IMR-90 (cell line): ENCODE measurements around the gene PINK1. TPM values are rescaled to one million over a fixed set of nuclear protein-coding genes. Genes with fewer than 3 reads are reported as not detected.

Source experiments
- ATAC-seq: fragments of 200-7000 bp; cut with Tn5 transposase; 2 replicates; pipeline ENCODE4 v1.9.1; 2020; ENCODE audit warnings: low read depth, mild to moderate bottlenecking, moderate library complexity
- BruUV-seq: library from RNA; stranded (reverse); fragments of 400-500 nt; replicated peaks from 2 replicates; lab custom pipeline; 2021; lab: Mats Ljungman, UMichigan
- CTCF ChIA-PET: fragments of 300-600 bp; formaldehyde crosslinking; extraction: SDS; loops from one replicate; lab custom pipeline; 2021; ENCODE audit warnings: antibody characterized with exemption; lab: Yijun Ruan, JAX
- POLR2A ChIA-PET: fragments of 300-600 bp; sonication (Branson Sonifier 250); formaldehyde crosslinking; loops from one replicate; lab custom pipeline; 2022; ENCODE audit warnings: antibody characterized with exemption; ENCODE audit not compliant: unreplicated experiment; lab: Charles Lee
- DNase-seq: peaks from one replicate; pipeline ENCODE4 v3.0.0; 2013
- H2AFZ ChIP-seq: replicated peaks from 2 replicates; pipeline ENCODE3; 2013; ENCODE audit warnings: low read length, mild to moderate bottlenecking; ENCODE audit not compliant: poor library complexity
- H2AK5ac ChIP-seq: 2 replicates; pipeline ENCODE4 v1.6.1; 2013; ENCODE audit warnings: low read depth, low read length, inconsistent platforms
- H2AK9ac ChIP-seq: replicated peaks from 2 replicates; pipeline ENCODE3; 2013; ENCODE audit warnings: mild to moderate bottlenecking, low read depth, low read length, moderate library complexity; ENCODE audit not compliant: poor library complexity
- H2BK120ac ChIP-seq: 2 replicates; pipeline ENCODE4 v1.6.1; 2013; ENCODE audit warnings: low read depth, low read length, inconsistent platforms
- H2BK15ac ChIP-seq: 3 replicates; pipeline ENCODE4 v1.6.1; 2013; ENCODE audit warnings: low read depth, low read length, inconsistent platforms
- H2BK20ac ChIP-seq: 2 replicates; pipeline ENCODE4 v1.6.1; 2013; ENCODE audit warnings: low read depth, mild to moderate bottlenecking, inconsistent platforms, low read length, moderate library complexity
- H2BK5ac ChIP-seq: 2 replicates; pipeline ENCODE4 v1.6.1; 2013; ENCODE audit warnings: mild to moderate bottlenecking, low read depth, low read length, inconsistent platforms; ENCODE audit not compliant: poor library complexity, severe bottlenecking
- H3K14ac ChIP-seq: replicated peaks from 2 replicates; pipeline ENCODE4 v1.6.1; 2013; ENCODE audit warnings: low read depth, low read length, inconsistent platforms
- H3K18ac ChIP-seq: 2 replicates; pipeline ENCODE4 v1.6.1; 2013; ENCODE audit warnings: low read depth, low read length, control low read depth
- H3K23ac ChIP-seq: 2 replicates; pipeline ENCODE4 v1.6.1; 2013; ENCODE audit warnings: low read depth, low read length, inconsistent platforms
- H3K27ac ChIP-seq: 2 replicates; pipeline ENCODE4 v1.5.1; 2013; ENCODE audit warnings: mild to moderate bottlenecking, control low read depth, low read length; ENCODE audit not compliant: insufficient read depth
- H3K27me3 ChIP-seq: 2 replicates; pipeline ENCODE4 v1.6.1; 2013; ENCODE audit warnings: low read length; ENCODE audit not compliant: control insufficient read depth, insufficient read depth
- H3K36me3 ChIP-seq: 2 replicates; pipeline ENCODE4 v1.6.1; 2013; ENCODE audit warnings: low read length, mixed read lengths; ENCODE audit not compliant: control insufficient read depth, insufficient read depth
- H3K4ac ChIP-seq: 2 replicates; pipeline ENCODE4 v1.6.1; 2013; ENCODE audit warnings: low read depth, low read length, inconsistent platforms
- H3K4me1 ChIP-seq: 2 replicates; pipeline ENCODE4 v1.6.1; 2013; ENCODE audit warnings: low read length, mixed read lengths; ENCODE audit not compliant: control insufficient read depth, insufficient read depth
- H3K4me2 ChIP-seq: 2 replicates; pipeline ENCODE4 v1.6.1; 2013; ENCODE audit warnings: low read depth, mild to moderate bottlenecking, control low read depth, low read length, moderate library complexity
- H3K4me3 ChIP-seq: 2 replicates; pipeline ENCODE4 v1.5.1; 2013; ENCODE audit warnings: low read depth, mild to moderate bottlenecking, control low read depth, low read length, moderate library complexity; ENCODE audit not compliant: insufficient read depth
- H3K56ac ChIP-seq: 2 replicates; pipeline ENCODE4 v1.6.1; 2013; ENCODE audit warnings: low read length, inconsistent platforms; ENCODE audit not compliant: insufficient read depth; ENCODE audit errors: extremely low read depth
- H3K79me1 ChIP-seq, 2 experiments: 2 replicates each; pipeline ENCODE4 v1.6.1; 2013; ENCODE audit warnings: low read length in 2 of 2, inconsistent platforms in 1 of 2, low read depth in 1 of 2
- H3K9ac ChIP-seq: 2 replicates; pipeline ENCODE4 v1.6.1; 2013; ENCODE audit warnings: low read depth, low read length, control low read depth
- H3K9me1 ChIP-seq: 2 replicates; pipeline ENCODE4 v1.6.1; 2013; ENCODE audit warnings: low read length, inconsistent platforms; ENCODE audit not compliant: insufficient read depth
- H3K9me3 ChIP-seq: 2 replicates; pipeline ENCODE4 v1.6.1; 2013; ENCODE audit warnings: low read length; ENCODE audit not compliant: control insufficient read depth, insufficient read depth
- H4K20me1 ChIP-seq: 2 replicates; pipeline ENCODE4 v1.6.1; 2013; ENCODE audit warnings: low read length, inconsistent platforms; ENCODE audit not compliant: insufficient read depth
- H4K5ac ChIP-seq: 2 replicates; pipeline ENCODE4 v1.6.1; 2013; ENCODE audit warnings: mild to moderate bottlenecking, low read depth, low read length, control low read depth
- H4K8ac ChIP-seq, 2 experiments: 2 replicates each; pipeline ENCODE4 v1.6.1; 2013; ENCODE audit warnings: low read depth in 2 of 2, low read length in 2 of 2, control low read depth in 1 of 2, inconsistent platforms in 1 of 2
- H4K91ac ChIP-seq: 2 replicates; pipeline ENCODE4 v1.6.1; 2013; ENCODE audit warnings: low read depth, low read length, inconsistent platforms; ENCODE audit not compliant: insufficient read depth
- BHLHE40 ChIP-seq: fragments of 150-350 bp; IDR thresholded peaks from 2 replicates; pipeline ENCODE4 v1.6.1; 2016; ENCODE audit warnings: mild to moderate bottlenecking, low read depth, low read length
- CHD1 ChIP-seq: IDR thresholded peaks from 2 replicates; pipeline ENCODE4 v1.6.1; 2012; ENCODE audit warnings: low read depth, low read length, improper control_type of control experiment
- MAFK ChIP-seq: IDR thresholded peaks from 2 replicates; pipeline ENCODE4 v1.6.1; 2012; ENCODE audit warnings: low read depth, low read length, improper control_type of control experiment
- MAZ ChIP-seq: IDR thresholded peaks from 2 replicates; pipeline ENCODE4 v1.6.1; 2012; ENCODE audit warnings: low read depth, mild to moderate bottlenecking, low read length, improper control_type of control experiment, moderate library complexity, borderline replicate concordance
- MXI1 ChIP-seq: IDR thresholded peaks from 2 replicates; pipeline ENCODE4 v1.6.1; 2012; ENCODE audit warnings: low read depth, mild to moderate bottlenecking, low read length, moderate library complexity, borderline replicate concordance
- NFE2L2 ChIP-seq: fragments of 150-350 bp; IDR thresholded peaks from 2 replicates; pipeline ENCODE4 v1.6.1; 2016; ENCODE audit warnings: low read depth, mild to moderate bottlenecking, low read length
- POLR2A ChIP-seq: IDR thresholded peaks from 2 replicates; pipeline ENCODE4 v1.6.1; 2012; ENCODE audit warnings: mild to moderate bottlenecking, low read depth, low read length
- RAD21 ChIP-seq: IDR thresholded peaks from 2 replicates; pipeline ENCODE4 v1.6.1; 2012; ENCODE audit warnings: low read length, improper control_type of control experiment
- RCOR1 ChIP-seq: IDR thresholded peaks from 2 replicates; pipeline ENCODE4 v1.6.1; 2012; ENCODE audit warnings: mild to moderate bottlenecking, low read length, improper control_type of control experiment; ENCODE audit not compliant: insufficient replicate concordance
- RFX5 ChIP-seq: IDR thresholded peaks from 2 replicates; pipeline ENCODE4 v1.8.0; 2012; ENCODE audit warnings: low read depth, mild to moderate bottlenecking, low read length, moderate library complexity
- WGBS, 2 experiments: methylation state at CpG; one replicate each; pipeline versions ENCODE4 v1.1.5 to v1.1.7; 2013; ENCODE audit warnings: missing lambda C conversion rate in 2 of 2; ENCODE audit not compliant: insufficient read length in 1 of 2; ENCODE audit errors: extremely low coverage in 2 of 2; 5-methylcytosine and 5-hydroxymethylcytosine counted together
- dilution Hi-C: fragments of 300-500 bp; cut with HindIII; formaldehyde crosslinking; loops from one replicate; pipeline ENCODE4 v1.14.3; 2018; ENCODE audit warnings: low sequenced_read_pairs; ENCODE audit not compliant: unreplicated experiment
- in situ Hi-C: fragments of 300-500 bp; cut with MboI; formaldehyde crosslinking; loops from 3 replicates; pipeline ENCODE4 v1.14.3; 2019; ENCODE audit warnings: low sequenced_read_pairs, inconsistent platforms, mixed read lengths
- intact Hi-C: fragments of 100-400 bp; cut with micrococcal nuclease; formaldehyde crosslinking; loops from 2 replicates; pipeline ENCODE4 v1.10.0; 2022
- polyA plus RNA-seq, 3 experiments: library from polyadenylated mRNA; depleted of rRNA; stranded (reverse); fragments of >200 nt; gene quantifications; 2 replicates each; pipeline ENCODE4 v1.2.3, GENCODE V29; 2012; ENCODE audit warnings: low replicate concordance in 1 of 3
- total RNA-seq: library from RNA; depleted of rRNA; stranded (reverse); fragments of >200 nt; gene quantifications from 2 replicates; pipeline ENCODE4 v1.2.3, GENCODE V29; 2012
- TF ChIP-seq, protein P1 (sequence below): fragments of 150-350 bp; IDR thresholded peaks from 2 replicates; pipeline ENCODE4 v1.6.1; 2017; ENCODE audit warnings: mild to moderate bottlenecking, antibody characterized with exemption, low read length, low read depth

PINK1 gene
- total and polyA plus RNA-seq, 2 of the 4 experiments (the other 2 are of a cell fraction), result 52.9 to 55.2 TPM

DNA sequence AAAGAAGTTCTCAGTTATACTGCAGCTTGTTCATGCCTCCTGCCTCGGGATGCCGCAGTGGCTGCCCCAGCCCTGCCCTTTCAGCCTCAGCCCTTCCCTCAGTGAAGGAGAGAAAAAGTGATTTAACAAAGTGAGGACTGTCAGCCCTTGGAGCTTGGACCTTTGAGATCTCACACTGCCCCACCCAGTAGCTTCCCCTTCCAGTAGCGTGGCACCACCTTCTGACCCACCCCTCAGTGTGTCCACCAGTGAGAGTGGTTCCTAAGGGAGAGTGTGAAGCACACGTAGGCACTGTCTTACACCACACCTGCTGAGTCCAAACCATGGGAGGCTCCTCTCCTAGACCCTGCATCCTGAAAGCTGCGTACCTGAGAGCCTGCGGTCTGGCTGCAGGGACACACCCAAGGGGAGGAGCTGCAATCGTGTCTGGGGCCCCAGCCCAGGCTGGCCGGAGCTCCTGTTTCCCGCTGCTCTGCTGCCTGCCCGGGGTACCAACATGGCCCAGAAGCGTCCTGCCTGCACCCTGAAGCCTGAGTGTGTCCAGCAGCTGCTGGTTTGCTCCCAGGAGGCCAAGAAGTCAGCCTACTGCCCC lies 44.5 kb upstream of the PINK1 start, which contains the start of gene CDA (continued):
- TF ChIP-seq, protein P1, sequence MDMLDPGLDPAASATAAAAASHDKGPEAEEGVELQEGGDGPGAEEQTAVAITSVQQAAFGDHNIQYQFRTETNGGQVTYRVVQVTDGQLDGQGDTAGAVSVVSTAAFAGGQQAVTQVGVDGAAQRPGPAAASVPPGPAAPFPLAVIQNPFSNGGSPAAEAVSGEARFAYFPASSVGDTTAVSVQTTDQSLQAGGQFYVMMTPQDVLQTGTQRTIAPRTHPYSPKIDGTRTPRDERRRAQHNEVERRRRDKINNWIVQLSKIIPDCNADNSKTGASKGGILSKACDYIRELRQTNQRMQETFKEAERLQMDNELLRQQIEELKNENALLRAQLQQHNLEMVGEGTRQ, result no peak

DNA sequence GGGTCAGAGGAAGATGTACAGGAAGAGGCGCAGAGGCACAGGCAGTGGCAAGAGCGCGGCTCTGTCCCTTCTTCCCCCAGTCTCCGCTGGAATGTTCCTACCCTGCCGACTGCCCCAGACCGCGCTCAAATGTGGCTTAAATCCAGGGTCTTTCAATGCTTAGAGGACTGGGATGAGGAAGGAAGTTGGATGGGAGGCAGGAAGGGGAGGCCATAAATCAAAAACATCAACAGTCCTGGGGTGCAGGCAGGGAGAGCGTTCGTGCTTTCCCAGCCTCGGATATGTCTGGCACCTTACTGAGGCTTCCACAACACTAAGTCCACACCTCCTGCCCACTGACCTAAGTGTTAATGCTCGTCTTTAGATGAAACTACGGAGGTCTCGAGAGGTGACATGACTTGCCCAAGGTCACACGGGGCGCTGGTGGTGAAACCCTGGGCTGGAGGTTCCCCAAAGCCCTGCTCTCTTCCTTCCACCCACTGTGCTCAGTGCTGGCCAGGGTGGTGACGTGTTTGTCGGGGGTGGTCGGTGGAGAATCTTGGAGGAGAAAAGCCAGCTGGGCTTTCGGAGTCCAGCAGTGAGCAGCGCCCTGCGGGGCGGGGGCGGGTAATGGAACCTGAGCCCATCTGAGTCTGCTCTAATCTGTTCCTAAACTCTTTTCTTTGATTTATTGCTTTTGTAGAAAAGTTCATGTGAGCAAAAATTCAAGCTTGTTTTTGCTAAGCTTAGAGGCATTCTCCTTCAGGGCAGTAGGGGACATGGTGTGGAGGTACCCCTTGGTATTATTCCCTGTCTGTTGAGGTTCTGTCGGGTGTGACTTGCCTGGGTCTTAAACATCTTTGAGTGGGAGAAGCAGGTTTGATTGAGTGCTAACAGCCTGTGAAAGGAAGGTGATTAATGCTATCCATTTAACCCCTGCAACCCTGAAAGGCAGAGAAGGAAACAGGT lies 43.7 kb upstream of the PINK1 start:
- CTCF ChIA-PET, result interaction anchor here (0.6 to 1.6 kb wide), 2 partner anchors 44 to 278 kb away, joined by 3 to 4 read pairs; no protein-coding TSS in a partner anchor
- POLR2A ChIA-PET, result no interaction called here
- Histone ChIP-seq H3K36me3 (no peaks in the 10 kb centered on the region), H3K9me1 (0 out of 2 replicates have a peak, but pooled peaks cover 3% of the 10 kb centered on the region), H4K5ac (peak overlapping the region; percentile 65), H3K23ac (peak overlapping the region; percentile 69), H3K9me3 (0 out of 2 replicates have a peak, but pooled peaks cover 2% of the 10 kb centered on the region), H3K14ac (peak overlapping the region; percentile 58), H4K91ac (peak overlapping the region; percentile 73), H3K4me2 (peak overlapping the region; percentile 73), H2BK120ac (peak overlapping the region; percentile 72), H3K4me3 (no peak overlapping the region), H2BK5ac (peak overlapping the region; percentile 31), H3K9ac (peak overlapping the region; percentile 17), H4K20me1 (no peaks in the 10 kb centered on the region), H4K8ac (peak overlapping the region; percentile 53 to 79), H3K56ac (no peak overlapping the region), H2AFZ (peak overlapping the region; percentile 91), H2AK5ac (peak overlapping the region; percentile 30; the same call in 1 of the 2 replicates), H3K27me3 (peaks cover 4% of the 10 kb centered on the region; the same call in 1 of the 2 replicates), H3K18ac (peak overlapping the region; percentile 85), H2BK15ac (peak overlapping the region; percentile 79; the same call in 2 of the 3 replicates), H3K4ac (peak overlapping the region; percentile 82), H3K27ac (peak overlapping the region; percentile 60), H2BK20ac (peak overlapping the region; percentile 32), H3K79me1 (no peaks in the 10 kb centered on the region), H2AK9ac (peak overlapping the region; percentile 70), H3K4me1 (peaks cover 17% of the 10 kb centered on the region)
- dilution Hi-C loops, result no loop called here
- no CpG with 5 or more reads among the region's 24 CpGs for WGBS, 2 experiments
- intact Hi-C loops, result no loop called here
- peak; percentile 92 for ATAC-seq
- in situ Hi-C loops, result no loop called here
- DNase-seq, result peak; percentile 89
- no TSS peak for BruUV-seq
- TF ChIP-seq BHLHE40 (0 out of 2 replicates have a peak, but pooled peaks have one; percentile 3), RFX5 (no peak), MAZ (0 out of 2 replicates have a peak, but pooled peaks have one; percentile 57), RAD21 (peak; percentile 24; the same call in 1 of the 2 replicates), RCOR1 (peak; percentile 60), CHD1 (no peak), NFE2L2 (no peak), MAFK (no peak), MXI1 (no peak), POLR2A (no peak)
- TF ChIP-seq, protein P1, result no peak
